GM12801 (cell line): Measurements from ENCODE around the gene CBARP.

ENCODE experiments used
- TF ChIP-seq, protein P1 (sequence below): IDR thresholded peaks from one replicate; pipeline ENCODE4 v1.5.1; 2011; ENCODE audit warnings: control low read depth; ENCODE audit not compliant: insufficient read length; ENCODE audit errors: extremely low read depth

CBARP gene

GRCh38 chr19:1251330-1252220, 13.8 kb upstream of the CBARP start:
- TF ChIP-seq, protein P1, sequence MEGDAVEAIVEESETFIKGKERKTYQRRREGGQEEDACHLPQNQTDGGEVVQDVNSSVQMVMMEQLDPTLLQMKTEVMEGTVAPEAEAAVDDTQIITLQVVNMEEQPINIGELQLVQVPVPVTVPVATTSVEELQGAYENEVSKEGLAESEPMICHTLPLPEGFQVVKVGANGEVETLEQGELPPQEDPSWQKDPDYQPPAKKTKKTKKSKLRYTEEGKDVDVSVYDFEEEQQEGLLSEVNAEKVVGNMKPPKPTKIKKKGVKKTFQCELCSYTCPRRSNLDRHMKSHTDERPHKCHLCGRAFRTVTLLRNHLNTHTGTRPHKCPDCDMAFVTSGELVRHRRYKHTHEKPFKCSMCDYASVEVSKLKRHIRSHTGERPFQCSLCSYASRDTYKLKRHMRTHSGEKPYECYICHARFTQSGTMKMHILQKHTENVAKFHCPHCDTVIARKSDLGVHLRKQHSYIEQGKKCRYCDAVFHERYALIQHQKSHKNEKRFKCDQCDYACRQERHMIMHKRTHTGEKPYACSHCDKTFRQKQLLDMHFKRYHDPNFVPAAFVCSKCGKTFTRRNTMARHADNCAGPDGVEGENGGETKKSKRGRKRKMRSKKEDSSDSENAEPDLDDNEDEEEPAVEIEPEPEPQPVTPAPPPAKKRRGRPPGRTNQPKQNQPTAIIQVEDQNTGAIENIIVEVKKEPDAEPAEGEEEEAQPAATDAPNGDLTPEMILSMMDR = no peak

GRCh38 chr19:1250437-1251260, 12.8 kb upstream of the CBARP start:
- TF ChIP-seq, protein P1 = no peak

GRCh38 chr19:1249990-1250436, 12.2 kb upstream of the CBARP start:
- TF ChIP-seq, protein P1 = no peak

DNA sequence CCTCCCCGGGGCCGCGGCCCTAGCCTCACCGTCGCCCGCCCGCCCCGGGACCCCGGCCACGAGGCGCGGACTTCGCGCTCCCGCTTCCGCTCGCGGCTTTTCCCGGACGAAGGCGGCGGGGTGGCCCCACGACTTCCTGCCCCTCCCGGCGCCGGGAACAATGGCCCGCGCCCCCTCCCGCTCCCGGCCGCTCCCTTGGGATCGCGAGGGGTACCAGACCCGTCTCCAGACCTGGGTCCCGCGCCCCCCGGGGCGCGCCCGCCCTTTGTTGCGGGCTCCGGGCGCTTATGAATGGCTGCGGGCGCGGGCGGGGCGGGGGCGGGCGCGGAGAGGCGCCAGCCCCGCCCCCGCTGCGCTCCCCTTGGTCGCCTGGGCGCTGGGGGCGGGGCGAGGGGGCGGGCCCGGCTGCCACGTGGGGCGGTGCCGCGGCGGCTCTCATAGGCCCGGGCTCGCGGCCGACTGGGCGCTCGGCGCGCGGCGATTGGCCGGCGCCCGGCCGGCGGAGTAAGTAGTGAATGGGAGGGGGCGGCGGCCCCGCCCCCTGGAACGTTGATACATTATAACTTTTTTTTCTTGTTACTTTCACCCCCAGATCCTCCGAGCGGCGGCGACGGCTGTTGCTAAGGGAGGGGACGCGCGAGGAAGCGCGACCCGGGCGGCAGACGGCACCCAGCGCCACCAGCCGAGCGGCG, 11.6 kb upstream of the CBARP start:
- TF ChIP-seq, protein P1 = no peak

- TF ChIP-seq, protein P1 = no peak
These were observed 11.0 kb upstream of the CBARP start for GRCh38 chr19:1248786-1249297.

DNA sequence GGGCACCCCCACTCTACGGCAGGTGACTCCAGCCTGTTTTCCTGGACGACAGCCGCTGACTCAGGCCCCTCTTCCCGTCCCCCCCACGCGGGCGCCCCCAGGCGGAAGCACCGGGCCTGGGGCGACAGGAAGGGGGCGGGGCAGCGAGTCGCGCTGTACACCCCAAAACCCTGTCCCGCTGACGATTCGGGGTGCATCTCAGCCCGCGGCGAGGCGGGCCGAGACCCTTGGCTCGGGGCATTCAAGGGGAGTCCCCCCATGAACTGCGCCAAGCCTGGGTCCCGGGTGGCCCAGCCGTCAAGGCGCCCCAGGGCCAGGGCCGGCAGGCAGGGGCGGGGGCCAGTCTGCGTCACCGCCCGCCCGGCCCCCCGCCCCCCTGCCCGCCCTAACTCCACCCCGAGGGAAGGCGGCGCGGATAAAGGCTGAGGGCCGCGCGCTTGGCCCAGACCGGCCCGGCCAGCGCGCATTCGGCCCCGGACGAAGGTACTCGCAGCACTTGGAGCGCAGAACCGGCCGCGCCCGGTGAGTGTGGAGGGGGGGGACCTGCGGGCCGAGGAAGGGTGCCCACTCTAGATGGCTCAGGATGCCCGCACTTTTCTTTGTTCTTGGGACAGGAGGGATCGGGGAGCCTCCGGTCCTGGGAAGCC, 10.5 kb upstream of the CBARP start, which contains the start of gene MIDN:
MIDN (plus strand) TSS at position 445 of the 647 bp plus-strand sequence. CDS start 1,714 bp downstream, outside the sequence.
- TF ChIP-seq, protein P1 = no peak
